Lower lobe of right lung (tissue), 2 donors: ENCODE data around the gene OTOF. TPM values are rescaled to one million over a fixed set of nuclear protein-coding genes. Genes with fewer than 3 reads are reported as not detected.

Experiments
- ATAC-seq, 2 donors: fragments of 200-7000 bp; cut with Tn5 transposase; one replicate each; pipeline ENCODE4 v1.9.1; 2020 to 2022; ENCODE audit warnings: mild to moderate bottlenecking in 2 of 2, moderate library complexity in 2 of 2
- DNase-seq: peaks from one replicate; pipeline ENCODE4 v3.0.0-alpha.2; 2020
- H3K27ac ChIP-seq: fragments of 200-600 bp; one replicate; pipeline ENCODE4 v1.8.0; 2022
- H3K27me3 ChIP-seq: fragments of 200-600 bp; one replicate; pipeline ENCODE4 v1.8.0; 2022; ENCODE audit warnings: low read depth
- H3K36me3 ChIP-seq: fragments of 200-600 bp; one replicate; pipeline ENCODE4 v1.8.0; 2022; ENCODE audit warnings: mild to moderate bottlenecking
- H3K4me1 ChIP-seq: fragments of 200-600 bp; one replicate; pipeline ENCODE4 v1.8.0; 2022
- H3K4me3 ChIP-seq: fragments of 200-600 bp; one replicate; pipeline ENCODE4 v1.8.0; 2022; ENCODE audit warnings: mild to moderate bottlenecking
- H3K9me3 ChIP-seq: fragments of 200-600 bp; one replicate; pipeline ENCODE4 v1.8.0; 2022
- CTCF ChIP-seq: fragments of 200-600 bp; IDR thresholded peaks from one replicate; pipeline ENCODE4 v1.8.0; 2022; ENCODE audit warnings: antibody characterized with exemption, mild to moderate bottlenecking
- intact Hi-C: fragments of 100-400 bp; cut with DNase I; formaldehyde crosslinking; loops from one replicate; pipeline ENCODE4 v1.11.0; 2022
- total RNA-seq: library from RNA; stranded (reverse); fragmentation: NEBNext Ultra II Directional; extraction: Animal tissue kit (Norgen Biotek cat#: 25700); gene quantifications from one replicate; pipeline ENCODE4 v1.2.1, GENCODE V29; 2021
- donor health status: DM: no; HTN: yes; CAD: no; lungs with severe emphysema.

The OTOF gene
- total RNA-seq, 1 donor from 2014 or later: 0.35 TPM

- Histone ChIP-seq H3K27me3 (no peaks in the 10 kb centered on the region), H3K4me3 (peak overlapping the region; percentile 52), H3K27ac (no peak overlapping the region), H3K4me1 (peaks cover 11% of the 10 kb centered on the region), H3K9me3 (no peaks in the 10 kb centered on the region), H3K36me3 (no peaks in the 10 kb centered on the region)
- intact Hi-C loops: no loop called here
- DNase-seq (peak; percentile 89), ATAC-seq (peak; percentile 97)
- peak; percentile 86 for TF ChIP-seq CTCF
Observed at GRCh38 chr2:26503231-26503880, 25.4 kb upstream of the OTOF start.

GRCh38 chr2:26500406-26500805 is 22.5 kb upstream of the OTOF start:
- no peak for TF ChIP-seq CTCF
- DNase-seq (no peak), ATAC-seq (no peak)
- Histone ChIP-seq H3K27ac (no peak overlapping the region), H3K9me3 (no peaks in the 10 kb centered on the region), H3K4me1 (peaks cover 11% of the 10 kb centered on the region), H3K4me3 (no peak overlapping the region), H3K36me3 (no peaks in the 10 kb centered on the region), H3K27me3 (no peaks in the 10 kb centered on the region)
- intact Hi-C loops: no loop called here

GRCh38 chr2:26495705-26496297 is 17.9 kb upstream of the OTOF start:
- Histone ChIP-seq H3K4me3 (no peak overlapping the region), H3K9me3 (no peaks in the 10 kb centered on the region), H3K4me1 (no peaks in the 10 kb centered on the region), H3K27me3 (no peaks in the 10 kb centered on the region), H3K36me3 (no peaks in the 10 kb centered on the region), H3K27ac (no peak overlapping the region)
- intact Hi-C loops: no loop called here
- TF ChIP-seq CTCF: no peak
- no peak for DNase-seq
- ATAC-seq: no peak

- intact Hi-C loops: no loop called here
- ATAC-seq: no peak
- H3K4me1 ChIP-seq: no peaks in the 10 kb centered on the region
- no peak overlapping the region for H3K27ac ChIP-seq
- H3K9me3 ChIP-seq: no peaks in the 10 kb centered on the region
- no peak for TF ChIP-seq CTCF
- no peak overlapping the region for H3K4me3 ChIP-seq
- H3K36me3 ChIP-seq: no peaks in the 10 kb centered on the region
- H3K27me3 ChIP-seq: no peaks in the 10 kb centered on the region
- DNase-seq: no peak
Observed at GRCh38 chr2:26494891-26495290, 17.0 kb upstream of the OTOF start.

GRCh38 chr2:26494199-26494598 is 16.3 kb upstream of the OTOF start:
- H3K9me3 ChIP-seq: no peaks in the 10 kb centered on the region
- TF ChIP-seq CTCF: no peak
- intact Hi-C loops: no loop called here
- H3K27me3 ChIP-seq: no peaks in the 10 kb centered on the region
- ATAC-seq: no peak
- no peak overlapping the region for H3K4me3 ChIP-seq
- H3K27ac ChIP-seq: no peak overlapping the region
- DNase-seq: no peak
- no peaks in the 10 kb centered on the region for H3K4me1 ChIP-seq
- no peaks in the 10 kb centered on the region for H3K36me3 ChIP-seq
